ENCODE results near the gene USP3.

Gene USP3

DNA sequence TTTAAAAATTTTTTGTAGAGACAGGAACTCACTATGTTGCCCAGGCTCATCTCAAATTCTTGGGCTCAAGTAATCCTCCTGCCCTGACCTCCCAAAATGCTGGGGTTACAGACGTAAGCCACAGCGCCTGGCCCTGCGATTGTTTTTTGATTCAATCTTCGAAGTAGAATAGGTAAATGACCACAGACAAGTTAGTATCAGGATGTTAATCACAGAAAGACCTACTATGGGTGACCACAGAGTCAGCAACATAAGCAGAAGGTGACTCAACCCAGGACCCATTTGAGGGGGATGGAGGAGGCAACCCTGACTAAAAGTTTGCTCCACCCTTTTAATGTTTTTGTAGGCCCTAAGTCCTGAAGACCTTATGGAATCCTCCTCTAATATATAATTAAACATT lies 10.0 kb upstream of the USP3 start:
- DNase-seq = no peak
- H3K4me1 Mint-ChIP-seq (ENCODE audit: low read depth in 2 of 2) = peaks cover 20 to 40% of the 10 kb centered on the region in 2 donors
- peak overlapping the region in 1 of 2 donors; percentile 56 for H3K27ac Mint-ChIP-seq
- no peak overlapping the region for H3K4me3 Mint-ChIP-seq
- no peaks in the 10 kb centered on the region for H3K27me3 Mint-ChIP-seq
- H3K9me3 Mint-ChIP-seq = no peaks in the 10 kb centered on the region
- H3K36me3 Mint-ChIP-seq (ENCODE audit: insufficient read depth) = peaks cover 10% of the 10 kb centered on the region
- no peak for ATAC-seq (replicated peaks)

DNA sequence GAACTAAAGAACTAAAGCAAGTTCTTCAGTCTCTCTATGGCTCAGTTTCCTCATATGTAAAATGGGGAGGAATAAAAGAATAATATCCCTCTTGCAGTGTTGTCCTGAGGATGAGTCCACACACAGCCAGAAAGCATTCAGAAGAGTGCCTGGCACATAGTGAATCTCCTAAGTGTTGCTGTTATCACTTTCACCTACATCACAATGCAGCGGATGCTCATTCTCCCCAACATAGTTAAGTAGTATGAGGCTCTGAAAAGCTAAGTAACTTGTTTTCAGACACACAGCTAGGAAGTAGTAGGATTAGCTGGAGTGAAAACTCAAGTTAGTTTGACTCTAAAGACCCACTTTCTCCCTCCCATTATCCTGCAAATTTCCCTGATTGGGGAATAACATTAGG lies 9.1 kb upstream of the USP3 start:
- no peak for ATAC-seq (replicated peaks)
- Mint-ChIP-seq H3K9me3 (no peaks in the 10 kb centered on the region), H3K4me3 (peak overlapping the region in 1 of 2 donors; percentile 39), H3K27me3 (no peaks in the 10 kb centered on the region), H3K4me1 (ENCODE audit: low read depth in 2 of 2) (peaks cover 28 to 47% of the 10 kb centered on the region in 2 donors), H3K27ac (peak overlapping the region in 1 of 2 donors; percentile 20), H3K36me3 (ENCODE audit: insufficient read depth) (peaks cover 10% of the 10 kb centered on the region)
- DNase-seq = no peak

GRCh38 chr15:63495780-63496488 lies 8.5 kb upstream of the USP3 start:
- Mint-ChIP-seq H3K27ac (no peak overlapping the region), H3K4me1 (ENCODE audit: low read depth in 2 of 2) (peaks cover 33 to 49% of the 10 kb centered on the region in 2 donors)

GRCh38 chr15:63497642-63498467 lies 6.5 kb upstream of the USP3 start:
- no peaks in the 10 kb centered on the region for H3K27me3 Mint-ChIP-seq
- ATAC-seq (replicated peaks) (peak; percentile 83), DNase-seq (peak; percentile 68 to 79 (median 76))
- H3K4me1 Mint-ChIP-seq (ENCODE audit: low read depth in 2 of 2) = peaks cover 50 to 58% of the 10 kb centered on the region in 2 donors
- peaks cover 7% of the 10 kb centered on the region for H3K36me3 Mint-ChIP-seq (ENCODE audit: insufficient read depth)
- H3K4me3 Mint-ChIP-seq = no peak overlapping the region
- H3K9me3 Mint-ChIP-seq = no peaks in the 10 kb centered on the region
- H3K27ac Mint-ChIP-seq = no peak overlapping the region

More at GRCh38 chr15:63495780-63496488, 8.5 kb upstream of the USP3 start:
- Mint-ChIP-seq H3K9me3 (no peaks in the 10 kb centered on the region), H3K36me3 (ENCODE audit: insufficient read depth) (peaks cover 10% of the 10 kb centered on the region), H3K27me3 (no peaks in the 10 kb centered on the region), H3K4me3 (peak overlapping the region in 1 of 2 donors; percentile 39)
- ATAC-seq (replicated peaks) (no peak), DNase-seq (no peak)

DNA sequence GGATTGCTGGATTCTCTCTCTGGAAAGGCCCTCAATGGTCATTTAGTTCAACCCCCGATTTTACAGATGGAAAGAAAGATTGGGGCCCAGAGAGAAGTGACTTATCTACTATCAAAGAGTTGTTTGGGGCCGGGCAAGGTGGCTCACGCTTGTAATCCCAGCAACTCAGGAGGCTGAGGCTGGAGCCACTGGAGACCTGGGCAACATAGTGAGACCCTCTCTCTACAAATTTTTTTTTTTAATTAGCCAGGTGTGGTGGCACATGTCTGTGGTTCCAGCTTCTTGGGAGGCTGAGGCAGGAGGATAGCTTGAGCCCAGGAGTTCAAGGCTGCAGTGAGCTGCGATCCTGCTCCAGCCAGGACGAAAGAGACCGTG lies 5.2 kb upstream of the USP3 start:
- ATAC-seq (replicated peaks) (no peak), DNase-seq (no peak)
- peaks cover 50 to 60% of the 10 kb centered on the region in 2 donors for H3K4me1 Mint-ChIP-seq (ENCODE audit: low read depth in 2 of 2)
- H3K9me3 Mint-ChIP-seq = no peaks in the 10 kb centered on the region
- peak overlapping the region in 1 of 2 donors; percentile 63 for H3K4me3 Mint-ChIP-seq
- H3K36me3 Mint-ChIP-seq (ENCODE audit: insufficient read depth) = peaks cover 19% of the 10 kb centered on the region
- no peak overlapping the region for H3K27ac Mint-ChIP-seq
- no peaks in the 10 kb centered on the region for H3K27me3 Mint-ChIP-seq

DNA sequence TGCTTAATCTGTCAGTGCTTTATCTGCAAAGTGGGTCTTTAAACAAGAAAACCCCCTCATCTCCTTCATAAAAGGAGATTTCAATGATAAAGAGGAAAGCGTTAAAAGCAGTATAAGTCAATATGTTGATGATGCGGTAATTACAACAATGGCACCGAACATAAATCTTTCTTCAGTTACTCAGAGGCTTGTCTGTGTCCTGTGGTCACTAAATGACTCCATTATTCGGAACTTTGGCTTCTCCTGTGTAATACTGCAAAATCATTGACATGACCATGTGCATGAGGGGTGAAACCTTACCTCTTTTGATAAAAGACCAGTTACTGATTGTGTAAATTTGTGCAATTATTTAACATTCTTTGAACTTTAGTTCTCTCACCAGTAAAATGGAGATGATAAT lies 4.8 kb upstream of the USP3 start:
- Mint-ChIP-seq H3K9me3 (no peaks in the 10 kb centered on the region), H3K4me3 (peak overlapping the region in 1 of 2 donors; percentile 92), H3K4me1 (ENCODE audit: low read depth in 2 of 2) (peaks cover 50 to 58% of the 10 kb centered on the region in 2 donors), H3K36me3 (ENCODE audit: insufficient read depth) (peaks cover 19% of the 10 kb centered on the region), H3K27ac (no peak overlapping the region), H3K27me3 (no peaks in the 10 kb centered on the region)
- ATAC-seq (replicated peaks) = no peak
- DNase-seq = no peak

GRCh38 chr15:63500265-63501250 lies 3.8 kb upstream of the USP3 start:
- peaks cover 24% of the 10 kb centered on the region for H3K36me3 Mint-ChIP-seq (ENCODE audit: insufficient read depth)
- H3K9me3 Mint-ChIP-seq = no peaks in the 10 kb centered on the region
- H3K4me3 Mint-ChIP-seq = peak overlapping the region; percentile 85 to 92
- H3K4me1 Mint-ChIP-seq (ENCODE audit: low read depth in 2 of 2) = peaks cover 47 to 55% of the 10 kb centered on the region in 2 donors
- DNase-seq (no peak), ATAC-seq (replicated peaks) (no peak)
- peak overlapping the region in 1 of 2 donors; percentile 100 for H3K27ac Mint-ChIP-seq
- H3K27me3 Mint-ChIP-seq = no peaks in the 10 kb centered on the region

DNA sequence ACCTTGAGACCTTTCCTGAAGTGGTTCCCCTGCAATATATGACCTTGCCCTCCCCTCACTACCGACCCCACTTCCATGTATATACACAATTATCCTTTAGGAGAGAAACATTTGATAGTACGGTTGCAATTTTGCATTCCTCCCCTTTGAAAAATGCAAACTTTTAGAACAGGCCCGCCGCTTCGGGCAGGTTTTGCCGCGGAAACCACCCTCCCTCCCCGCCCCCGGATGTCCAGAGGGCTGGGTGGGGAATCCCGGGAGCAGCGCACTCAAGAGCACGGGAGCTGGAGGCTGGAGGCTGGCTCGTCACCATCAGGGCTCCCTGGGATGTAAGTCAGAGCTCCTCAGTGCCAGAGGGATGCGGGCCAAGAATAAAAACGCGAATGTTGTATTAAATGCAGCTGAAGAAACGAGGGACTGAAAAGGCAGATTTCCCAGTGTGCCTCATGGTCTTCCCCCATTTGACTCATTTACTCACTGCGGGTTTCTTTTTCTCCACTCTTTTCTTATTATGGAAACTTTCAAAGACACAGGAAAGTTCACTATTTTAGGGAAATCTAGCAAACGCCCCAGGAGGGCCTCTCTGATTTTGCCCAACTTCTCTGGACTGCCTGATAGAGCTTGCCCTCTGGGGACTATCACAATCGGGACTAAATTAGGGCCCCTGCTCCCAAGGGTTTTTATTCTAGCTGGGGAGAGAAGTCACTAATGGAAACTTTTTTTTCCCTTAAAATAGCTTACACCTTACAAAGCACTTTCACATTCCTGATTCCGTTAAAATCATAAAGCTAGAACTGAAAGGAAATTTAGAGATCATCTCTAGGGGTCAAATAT lies 2.9 kb upstream of the USP3 start:
- Mint-ChIP-seq H3K4me3 (peak overlapping the region; percentile 85 to 92), H3K9me3 (no peaks in the 10 kb centered on the region), H3K36me3 (ENCODE audit: insufficient read depth) (peaks cover 22% of the 10 kb centered on the region), H3K27me3 (no peaks in the 10 kb centered on the region), H3K4me1 (ENCODE audit: low read depth in 2 of 2) (peaks cover 56 to 57% of the 10 kb centered on the region in 2 donors), H3K27ac (peak overlapping the region in 1 of 2 donors; percentile 100)
- ATAC-seq (replicated peaks) (no peak), DNase-seq (no peak)

- Mint-ChIP-seq H3K4me1 (ENCODE audit: low read depth in 2 of 2) (peaks cover 60 to 64% of the 10 kb centered on the region in 2 donors), H3K27ac (peak overlapping the region in 1 of 2 donors; percentile 100), H3K9me3 (no peaks in the 10 kb centered on the region), H3K27me3 (no peaks in the 10 kb centered on the region), H3K36me3 (ENCODE audit: insufficient read depth) (peaks cover 26% of the 10 kb centered on the region), H3K4me3 (peak overlapping the region; percentile 85 to 92)
- ATAC-seq (replicated peaks) = no peak
- DNase-seq = no peak
Measured at GRCh38 chr15:63502137-63502766, 2.1 kb upstream of the USP3 start.

DNA sequence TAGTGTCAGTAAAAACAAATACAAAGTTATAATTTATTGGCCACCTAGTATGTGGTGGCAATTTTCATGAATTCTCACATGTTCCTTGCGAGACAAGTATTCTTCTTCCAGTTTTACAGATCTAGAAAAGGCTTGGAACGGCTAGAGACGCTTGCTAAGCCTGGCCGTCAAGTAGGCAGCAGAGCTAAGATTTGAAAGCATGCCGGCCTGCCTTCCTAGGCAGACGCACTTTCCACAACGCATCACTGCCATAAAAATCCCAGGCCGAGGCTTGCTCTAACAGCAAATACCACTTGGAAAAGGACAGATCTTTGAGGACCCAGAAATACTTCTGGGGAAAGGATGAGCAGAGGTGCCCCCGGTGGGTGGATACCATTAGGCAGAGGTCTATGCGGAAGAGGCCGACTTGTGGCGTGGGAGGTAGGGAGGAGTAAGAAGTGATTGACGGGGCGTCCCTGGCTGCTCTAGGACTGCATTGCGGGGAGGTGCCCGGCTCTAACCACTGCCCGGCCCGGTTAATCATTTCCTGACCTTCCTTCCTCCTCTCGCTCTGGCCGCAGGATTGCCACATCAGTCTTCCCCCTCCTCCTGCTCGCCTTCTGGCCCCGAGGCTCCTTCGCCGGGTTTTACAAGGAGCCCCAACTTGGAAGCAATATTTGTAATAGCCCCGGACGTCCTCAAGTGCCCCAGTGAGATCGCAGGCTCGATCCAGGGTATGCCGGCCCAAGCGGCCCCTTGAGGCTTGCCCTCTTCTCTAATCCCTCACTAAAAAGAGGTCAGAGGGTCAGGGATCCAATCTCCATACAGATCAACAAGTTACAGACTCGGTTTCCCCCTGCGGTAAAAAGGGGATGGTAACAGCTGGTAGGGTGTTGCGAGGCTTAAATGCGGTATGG lies 1.3 kb upstream of the USP3 start:
- peaks cover 26% of the 10 kb centered on the region for H3K36me3 Mint-ChIP-seq (ENCODE audit: insufficient read depth)
- no peaks in the 10 kb centered on the region for H3K9me3 Mint-ChIP-seq
- H3K27me3 Mint-ChIP-seq = no peaks in the 10 kb centered on the region
- peak overlapping the region in 1 of 2 donors; percentile 100 for H3K27ac Mint-ChIP-seq
- peak; percentile 59 to 71 (median 66) for DNase-seq
- ATAC-seq (replicated peaks) = peak; percentile 41
- H3K4me1 Mint-ChIP-seq (ENCODE audit: low read depth in 2 of 2) = peaks cover 64 to 71% of the 10 kb centered on the region in 2 donors
- H3K4me3 Mint-ChIP-seq = peak overlapping the region; percentile 85 to 92

DNA sequence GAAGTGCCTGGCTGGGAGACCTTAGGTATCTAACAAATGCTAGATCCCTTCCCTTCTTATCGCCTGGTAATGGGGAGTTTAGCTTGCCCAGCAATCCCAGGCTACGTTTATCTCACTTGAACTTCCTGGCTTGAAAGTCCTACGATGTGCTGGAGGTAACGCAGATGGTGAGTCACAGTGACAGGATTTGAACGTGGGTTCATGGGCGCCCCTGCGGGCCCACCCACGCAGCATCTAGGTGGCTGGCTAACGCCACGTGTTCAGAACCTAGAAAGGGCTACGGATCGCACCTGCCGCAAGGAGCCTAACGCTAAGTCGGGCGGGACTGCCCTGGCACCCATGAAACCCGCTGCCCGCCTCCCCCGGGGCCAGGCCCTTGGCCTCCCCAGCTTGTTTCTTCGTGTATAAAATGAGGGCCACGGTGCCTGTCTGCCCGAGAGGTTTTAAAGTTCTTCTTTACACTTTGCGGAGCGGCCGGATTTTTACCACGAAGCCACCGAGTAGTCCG lies 600 bp upstream of the USP3 start:
- ATAC-seq (replicated peaks) (peak; percentile 67), DNase-seq (peak; percentile 77 to 81 (median 77))
- Mint-ChIP-seq H3K27me3 (no peaks in the 10 kb centered on the region), H3K9me3 (no peaks in the 10 kb centered on the region), H3K36me3 (ENCODE audit: insufficient read depth) (peaks cover 23% of the 10 kb centered on the region), H3K4me1 (ENCODE audit: low read depth in 2 of 2) (peaks cover 69 to 76% of the 10 kb centered on the region in 2 donors), H3K27ac (peak overlapping the region in 1 of 2 donors; percentile 100), H3K4me3 (peak overlapping the region; percentile 85 to 92)

Data from effector memory CD8-positive, alpha-beta T cell (primary cell).